Endothelial cell of umbilical vein (primary cell): ENCODE measurements around the gene INPP5A. TPM values are rescaled to one million over a fixed set of nuclear protein-coding genes. Genes with fewer than 3 reads are reported as not detected.

Source experiments
- BruUV-seq: library from RNA; stranded (reverse); fragments of 400-500 nt; replicated peaks from 2 replicates; lab custom pipeline; 2021; lab: Mats Ljungman, UMichigan
- CTCF ChIA-PET: fragments of 300-600, 350-600 bp; sonication (Branson Sonifier 250); formaldehyde crosslinking; loops from one replicate; lab custom pipeline; 2021; ENCODE audit warnings: antibody characterized with exemption, inconsistent platforms; lab: Charles Lee
- POLR2A ChIA-PET: fragments of 300-600, 350-600 bp; sonication (Branson Sonifier 250); formaldehyde crosslinking; loops from one replicate; lab custom pipeline; 2021; ENCODE audit warnings: antibody characterized with exemption, inconsistent platforms; lab: Charles Lee
- DNase-seq: peaks from one replicate; pipeline ENCODE4 v3.0.0-alpha.2; 2011; ENCODE audit warnings: low read depth, low spot score
- FAIRE-seq: peaks from 2 replicates; lab custom pipeline; 2011; peaks lifted over from hg19 to GRCh38; lab: Jason Lieb, UNC
- H2AFZ ChIP-seq: 2 replicates; pipeline ENCODE4 v1.6.0; 2012; ENCODE audit warnings: low read depth, low read length, control low read depth, inconsistent platforms
- H3K27ac ChIP-seq: 2 replicates; pipeline ENCODE4 v1.5.1; 2011; ENCODE audit warnings: low read depth, mild to moderate bottlenecking, control low read depth, low read length, moderate library complexity; ENCODE audit not compliant: insufficient read depth
- H3K27me3 ChIP-seq, 2 experiments: 2 replicates each; pipeline versions ENCODE4 v1.6.0 to v1.6.1; 2011; ENCODE audit warnings: low read length in 2 of 2, mixed read lengths in 1 of 2; ENCODE audit not compliant: control insufficient read depth in 2 of 2, insufficient read depth in 2 of 2
- H3K36me3 ChIP-seq, 2 experiments: 2 replicates in 1 of 2; 3 replicates in 1 of 2; pipeline ENCODE4 v1.5.1; 2011; ENCODE audit warnings: low read length in 2 of 2, mild to moderate bottlenecking in 1 of 2, moderate library complexity in 1 of 2; ENCODE audit not compliant: control insufficient read depth in 2 of 2, insufficient read depth in 2 of 2; ENCODE audit errors: extremely low read depth in 1 of 2
- H3K4me1 ChIP-seq: 3 replicates; pipeline ENCODE4 v1.5.1; 2011; ENCODE audit warnings: mild to moderate bottlenecking, low read length; ENCODE audit not compliant: control insufficient read depth, insufficient read depth; ENCODE audit errors: extremely low read depth
- H3K4me2 ChIP-seq: 2 replicates; pipeline ENCODE4 v1.6.1; 2011; ENCODE audit warnings: low read length, control low read depth, mixed read lengths; ENCODE audit not compliant: insufficient read depth
- H3K4me3 ChIP-seq, 3 experiments: fragments of 200-600 bp in 1 of 3; sonication (generic), shearing (Covaris generic) in 1 of 3; replicated peaks in 1 of 3; 2 replicates each; pipeline ENCODE4 v1.5.1; 2011 to 2016; ENCODE audit warnings: control low read depth in 3 of 3, low read length in 3 of 3, mild to moderate bottlenecking in 2 of 3, inconsistent platforms in 1 of 3, low read depth in 1 of 3, moderate library complexity in 1 of 3; ENCODE audit not compliant: insufficient read depth in 1 of 3
- H3K79me2 ChIP-seq: 2 replicates; pipeline ENCODE4 v1.6.0; 2012; ENCODE audit warnings: low read length, inconsistent platforms; ENCODE audit not compliant: control insufficient read depth, insufficient read depth
- H3K9ac ChIP-seq: replicated peaks from 2 replicates; pipeline ENCODE3; 2011; ENCODE audit warnings: low read length, control low read depth; ENCODE audit not compliant: insufficient read depth; ENCODE audit errors: extremely low read depth
- H3K9me1 ChIP-seq: replicated peaks from 3 replicates; pipeline ENCODE4 v1.6.0; 2011; ENCODE audit warnings: mild to moderate bottlenecking, low read length; ENCODE audit not compliant: control insufficient read depth, insufficient read depth; ENCODE audit errors: extremely low read depth
- H3K9me3 ChIP-seq: replicated peaks from 2 replicates; pipeline ENCODE4 v1.5.1; 2012; ENCODE audit warnings: low read length, inconsistent platforms; ENCODE audit not compliant: control insufficient read depth, insufficient read depth
- H4K20me1 ChIP-seq: replicated peaks from 2 replicates; pipeline ENCODE3; 2011; ENCODE audit warnings: mild to moderate bottlenecking, low read length; ENCODE audit not compliant: control insufficient read depth, insufficient read depth; ENCODE audit errors: extremely low read depth
- EZH2 ChIP-seq: IDR thresholded peaks from 2 replicates; pipeline ENCODE4 v1.6.1; 2012; ENCODE audit warnings: borderline replicate concordance, low read depth, mild to moderate bottlenecking, moderate library complexity, low read length, inconsistent platforms; ENCODE audit not compliant: severe bottlenecking
- FOS ChIP-seq: IDR thresholded peaks from 2 replicates; pipeline ENCODE4 v1.6.1; 2011; ENCODE audit warnings: mild to moderate bottlenecking, low read length, moderate library complexity, borderline replicate concordance; ENCODE audit not compliant: insufficient read depth
- GATA2 ChIP-seq: IDR thresholded peaks from 2 replicates; pipeline ENCODE4 v1.7.0; 2011; ENCODE audit warnings: low read depth, mild to moderate bottlenecking, moderate library complexity, mixed read lengths, low read length; ENCODE audit not compliant: insufficient read length, insufficient read depth
- JUN ChIP-seq: IDR thresholded peaks from 2 replicates; pipeline ENCODE4 v1.6.1; 2011; ENCODE audit warnings: borderline replicate concordance, low read depth; ENCODE audit not compliant: insufficient read length, insufficient read depth
- MYC ChIP-seq: IDR thresholded peaks from one replicate; pipeline ENCODE4 v1.6.1; 2011; ENCODE audit warnings: mild to moderate bottlenecking, low read depth, low read length
- POLR2A ChIP-seq: IDR thresholded peaks from 2 replicates; pipeline ENCODE4 v1.6.1; 2012; ENCODE audit warnings: low read depth, mild to moderate bottlenecking, control low read depth, low read length
- POLR2AphosphoS5 ChIP-seq: IDR thresholded peaks from 2 replicates; pipeline ENCODE4 v1.6.1; 2012; ENCODE audit warnings: low read depth, mild to moderate bottlenecking, control low read depth, low read length, moderate library complexity; ENCODE audit not compliant: insufficient read depth
- dilution Hi-C: fragments of 300-500 bp; cut with MboI; formaldehyde crosslinking; loops from one replicate; pipeline ENCODE4 v1.15.0; 2019; ENCODE audit warnings: low sequenced_read_pairs; ENCODE audit not compliant: extremely low pct_ligation_motif_present
- intact Hi-C: fragments of 100-400 bp; cut with micrococcal nuclease; formaldehyde crosslinking; loops from one replicate; pipeline ENCODE4 v1.10.0; 2022
- polyA plus RNA-seq, 4 experiments: library from polyadenylated mRNA; depleted of rRNA in 3 of 4; stranded (reverse) in 3 of 4; unstranded in 1 of 4; fragments of >200 nt; gene quantifications; 2 replicates each; pipeline versions ENCODE4 v1.2.1 to v1.2.3, GENCODE V29; 2011 to 2012; ENCODE audit warnings: missing spikeins in 1 of 4
- total RNA-seq: library from RNA; stranded (reverse); gene quantifications from 2 replicates; pipeline ENCODE4 v1.2.3, GENCODE V29; 2021
- TF ChIP-seq, protein P1 (sequence below): IDR thresholded peaks from 2 replicates; pipeline ENCODE4 v1.6.1; 2011; ENCODE audit not compliant: insufficient read depth, insufficient read length
- TF ChIP-seq, protein P2 (sequence below), 2 donors: IDR thresholded peaks; 1 replicate in 1 of 2; 2 replicates in 1 of 2; pipeline ENCODE4 v1.5.1; 2011; ENCODE audit warnings: low read length in 2 of 2, mild to moderate bottlenecking in 2 of 2, moderate library complexity in 2 of 2, control low read depth in 1 of 2, inconsistent platforms in 1 of 2, low read depth in 1 of 2; ENCODE audit not compliant: insufficient read depth in 1 of 2; ENCODE audit errors: extremely low read depth in 1 of 2

The INPP5A gene
- total and polyA plus RNA-seq, 2 donors (not counting 3 experiments of a cell fraction or from before 2014, with no cell fraction given) = 22.9 to 33.2 TPM

DNA sequence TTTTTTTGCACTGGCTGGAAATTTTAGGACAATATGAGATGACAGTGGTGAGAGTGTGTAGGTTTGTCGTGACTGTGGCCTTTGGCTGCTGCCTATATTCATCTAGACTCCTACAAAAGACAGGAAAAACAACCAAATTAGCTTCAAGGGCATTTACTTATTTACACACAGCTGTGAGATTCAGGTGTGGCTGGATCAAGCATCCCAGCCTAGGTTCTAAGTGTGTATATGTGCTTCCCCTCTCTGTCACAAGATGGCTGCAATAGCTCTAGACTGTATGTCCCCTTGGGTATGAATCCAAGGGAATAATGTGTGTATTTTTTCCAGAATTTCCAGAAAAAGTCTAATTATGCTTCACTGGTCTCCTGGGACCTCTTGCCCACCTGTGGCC, 25.5 kb upstream of the INPP5A start:
- dilution Hi-C loops = no loop called here
- CTCF ChIA-PET = no interaction called here

More for the DNA sequence above, 25.5 kb upstream of the INPP5A start:
- Histone ChIP-seq H3K9me1 (no peaks in the 10 kb centered on the region), H3K4me2 (no peak overlapping the region), H3K36me3 (no peaks in the 10 kb centered on the region), H3K4me1 (peaks cover 5% of the 10 kb centered on the region), H3K27ac (no peak overlapping the region), H2AFZ (no peak overlapping the region), H3K9me3 (no peaks in the 10 kb centered on the region), H4K20me1 (no peaks in the 10 kb centered on the region), H3K79me2 (no peaks in the 10 kb centered on the region), H3K27me3 (no peaks in the 10 kb centered on the region), H3K4me3 (no peak overlapping the region), H3K9ac (no peak overlapping the region)
- POLR2A ChIA-PET = no interaction called here
- no peak for FAIRE-seq
- intact Hi-C loops = no loop called here
- TF ChIP-seq POLR2A (no peak), POLR2AphosphoS5 (no peak), FOS (no peak), MYC (no peak), JUN (no peak), EZH2 (no peak), GATA2 (no peak)
- TF ChIP-seq, protein P1, sequence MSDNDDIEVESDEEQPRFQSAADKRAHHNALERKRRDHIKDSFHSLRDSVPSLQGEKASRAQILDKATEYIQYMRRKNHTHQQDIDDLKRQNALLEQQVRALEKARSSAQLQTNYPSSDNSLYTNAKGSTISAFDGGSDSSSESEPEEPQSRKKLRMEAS = no peak
- TF ChIP-seq, protein P2, sequence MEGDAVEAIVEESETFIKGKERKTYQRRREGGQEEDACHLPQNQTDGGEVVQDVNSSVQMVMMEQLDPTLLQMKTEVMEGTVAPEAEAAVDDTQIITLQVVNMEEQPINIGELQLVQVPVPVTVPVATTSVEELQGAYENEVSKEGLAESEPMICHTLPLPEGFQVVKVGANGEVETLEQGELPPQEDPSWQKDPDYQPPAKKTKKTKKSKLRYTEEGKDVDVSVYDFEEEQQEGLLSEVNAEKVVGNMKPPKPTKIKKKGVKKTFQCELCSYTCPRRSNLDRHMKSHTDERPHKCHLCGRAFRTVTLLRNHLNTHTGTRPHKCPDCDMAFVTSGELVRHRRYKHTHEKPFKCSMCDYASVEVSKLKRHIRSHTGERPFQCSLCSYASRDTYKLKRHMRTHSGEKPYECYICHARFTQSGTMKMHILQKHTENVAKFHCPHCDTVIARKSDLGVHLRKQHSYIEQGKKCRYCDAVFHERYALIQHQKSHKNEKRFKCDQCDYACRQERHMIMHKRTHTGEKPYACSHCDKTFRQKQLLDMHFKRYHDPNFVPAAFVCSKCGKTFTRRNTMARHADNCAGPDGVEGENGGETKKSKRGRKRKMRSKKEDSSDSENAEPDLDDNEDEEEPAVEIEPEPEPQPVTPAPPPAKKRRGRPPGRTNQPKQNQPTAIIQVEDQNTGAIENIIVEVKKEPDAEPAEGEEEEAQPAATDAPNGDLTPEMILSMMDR (IDR thresholded peaks at IDR 0.05; ENCODE audit: extremely low read depth in 1 of 2, insufficient read depth in 1 of 2, low read depth in 1 of 2, low read length in 2 of 2) = no peak
- no peak for DNase-seq
- no TSS peak for BruUV-seq
